NCI-H524 treated with DMSO at 0.1 percent for 48 hours (cell line): Measurements from ENCODE around the gene ERF.

Source experiments
- DNase-seq: peaks from one replicate; lab custom pipeline; 2025; lab: John Stamatoyannopoulos, UW

Gene ERF

DNA sequence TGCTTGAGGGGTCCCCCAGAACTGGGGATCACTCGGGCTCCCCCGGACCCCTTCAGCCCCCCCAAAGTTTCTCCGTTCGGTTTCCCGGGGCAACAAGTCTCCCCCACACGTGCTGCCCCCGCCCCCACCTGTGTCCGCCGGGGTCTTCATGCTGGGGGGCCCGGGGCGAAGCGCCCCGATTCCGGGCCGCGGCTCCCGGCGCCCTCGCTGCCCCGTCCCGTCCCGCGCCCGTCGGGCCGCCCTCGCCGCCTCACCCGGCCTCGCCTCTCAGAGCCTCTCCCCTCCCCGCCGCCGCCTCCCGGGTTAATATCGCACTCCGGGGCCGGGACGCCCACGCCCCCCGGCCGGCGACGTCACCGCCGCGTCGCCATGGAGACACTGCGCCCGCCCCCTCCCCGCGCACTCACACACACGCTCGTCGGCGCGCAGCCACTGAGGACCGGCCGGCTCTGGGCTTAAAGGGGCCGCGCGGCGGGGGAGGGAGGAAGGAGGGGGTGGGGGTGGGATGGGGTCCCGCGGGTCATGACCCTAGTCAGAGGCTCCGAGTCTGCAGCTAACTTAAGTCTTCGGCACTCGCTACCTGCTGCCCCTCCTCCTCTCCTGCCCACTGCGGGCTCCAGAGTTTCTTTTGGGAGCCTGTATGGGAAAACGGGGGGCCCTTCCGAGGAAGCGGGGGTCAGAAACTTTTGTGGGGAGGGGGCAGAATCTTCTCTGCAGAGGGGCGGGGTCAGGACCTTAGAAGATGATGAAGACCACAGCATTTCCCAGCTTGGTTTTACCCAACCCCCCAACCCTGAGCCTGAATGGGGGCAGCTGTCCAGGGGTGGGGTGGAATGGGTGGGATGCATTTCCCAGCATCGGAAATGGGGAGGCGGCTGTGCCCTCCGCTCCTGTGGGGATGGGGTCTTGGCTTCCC, at the start of gene ERF:
ERF (minus strand) TSS at position 279 of the 916 bp plus-strand sequence; CDS start at position 150, 129 bp downstream.
- no peak for DNase-seq

DNA sequence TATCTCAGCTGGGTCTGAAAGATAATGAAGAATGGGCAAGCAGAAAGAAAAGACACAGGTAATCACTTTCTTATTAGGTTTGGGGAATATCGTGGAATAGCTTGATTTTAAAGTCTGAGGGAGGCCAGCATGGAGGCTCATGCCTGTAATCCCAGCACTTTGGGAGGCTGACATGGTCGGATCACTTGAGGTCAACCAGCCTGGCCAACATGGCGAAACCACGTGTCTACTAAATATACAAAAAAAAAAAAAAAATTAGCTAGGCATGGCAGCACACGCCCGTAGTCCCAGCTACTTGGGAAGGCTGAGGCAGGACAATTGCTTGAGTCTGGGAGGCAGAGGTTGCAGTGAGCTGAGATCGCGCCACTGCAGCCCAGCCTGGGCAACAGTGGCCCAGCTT, 48.9 kb upstream of the ERF start:
- DNase-seq, result no peak

DNA sequence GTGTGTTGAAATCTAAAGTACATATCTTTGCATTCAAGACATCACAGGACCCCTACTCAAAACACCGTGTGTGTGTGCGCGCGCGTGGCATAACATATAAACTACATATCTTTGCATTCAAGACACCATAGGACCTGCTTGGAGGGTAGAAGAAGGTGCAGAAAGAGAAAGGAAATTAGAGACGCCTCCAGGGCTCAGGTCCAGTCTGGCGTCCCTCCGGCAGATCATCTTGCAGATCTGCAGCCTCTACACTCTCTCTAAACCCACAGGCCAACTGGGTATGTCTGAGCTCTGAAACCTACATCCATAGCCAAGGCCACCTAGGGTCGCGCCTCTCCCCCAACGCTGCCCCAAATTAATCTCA, 48.2 kb upstream of the ERF start:
- no peak for DNase-seq

DNA sequence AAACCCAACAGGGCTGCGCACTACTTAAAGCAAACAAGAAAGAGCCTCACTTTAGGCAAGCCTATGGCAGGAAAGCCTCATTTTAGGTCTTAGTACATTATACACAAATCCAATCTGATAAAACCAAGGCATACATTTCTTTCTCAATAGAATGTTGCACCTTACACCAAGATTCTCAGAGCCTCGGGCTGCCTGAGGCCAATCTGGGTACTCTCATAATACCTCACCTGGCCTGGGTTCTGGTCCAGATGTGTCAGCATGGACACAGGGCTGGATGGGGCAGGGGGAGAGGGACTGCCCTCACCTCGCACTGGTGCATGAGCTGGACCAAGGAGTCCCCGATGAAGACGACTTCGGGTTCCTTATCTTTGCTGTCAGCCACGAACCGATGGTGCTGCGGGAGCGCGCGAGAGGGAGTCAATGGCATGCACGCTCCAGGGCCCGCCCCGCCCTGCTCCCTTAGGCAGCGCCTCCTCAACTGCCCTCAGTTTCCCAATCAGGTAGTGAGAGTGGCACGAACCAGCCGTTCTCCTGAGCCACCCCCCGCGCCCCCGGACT, 46.8 kb upstream of the ERF start, which contains the start of gene PRR19:
PRR19 (plus strand) TSS at position 487 of the 558 bp plus-strand sequence. CDS start 7,453 bp downstream, outside the sequence.
- no peak for DNase-seq

DNA sequence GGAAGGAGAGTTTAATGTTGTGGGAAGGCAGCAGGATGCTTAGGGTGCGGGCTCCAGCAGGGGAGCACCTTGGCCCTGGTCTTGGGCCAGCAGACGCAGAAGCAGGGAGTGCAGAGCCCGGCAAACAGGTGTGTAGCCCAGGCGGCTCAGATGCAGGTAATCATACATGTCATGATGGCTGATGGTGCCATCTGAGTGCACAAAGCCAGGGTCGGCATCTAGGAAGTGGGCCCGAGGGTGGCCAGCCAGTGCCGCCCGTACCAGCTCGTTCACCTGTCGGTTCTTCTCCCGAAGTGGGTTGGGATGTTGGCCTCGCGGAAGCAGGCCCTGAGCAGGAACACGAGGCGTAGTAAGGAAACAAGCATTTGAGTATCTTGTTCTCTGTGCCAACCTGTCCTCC, 42.1 kb upstream of the ERF start:
- no peak for DNase-seq

DNA sequence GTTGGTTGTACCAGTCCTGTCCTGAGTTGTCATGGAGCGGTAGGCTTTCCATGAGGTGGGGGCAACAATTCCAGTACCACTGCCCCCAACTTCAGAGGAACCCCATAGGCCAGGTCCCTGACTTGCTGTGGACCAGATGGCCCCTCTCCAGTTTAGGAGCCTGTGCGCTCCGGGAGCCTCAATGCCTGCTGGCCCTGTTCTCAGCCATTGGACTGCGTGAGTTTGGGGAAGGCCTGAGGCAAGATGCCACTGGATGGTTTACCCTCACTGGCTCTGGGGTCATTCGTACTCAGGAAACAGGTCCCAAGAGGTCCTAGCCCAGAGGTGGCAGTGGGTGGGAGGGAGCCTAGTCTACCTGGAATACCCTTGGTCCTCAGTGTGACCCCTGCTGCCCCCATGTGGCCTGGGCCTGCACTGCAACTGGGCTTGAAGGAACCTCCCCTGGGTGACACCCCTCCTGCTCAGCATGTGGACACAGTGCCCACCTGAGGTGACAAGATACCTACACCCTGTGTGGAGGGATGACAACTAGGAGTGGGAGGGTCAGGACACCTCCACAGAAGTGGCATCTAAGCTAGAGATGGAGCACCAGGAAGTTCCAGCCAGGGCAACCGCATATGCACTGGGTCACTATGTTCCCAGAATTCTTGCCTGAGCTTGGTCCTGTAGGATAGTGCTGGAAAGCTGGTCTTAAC, 41.0 kb upstream of the ERF start:
- DNase-seq, result no peak

DNA sequence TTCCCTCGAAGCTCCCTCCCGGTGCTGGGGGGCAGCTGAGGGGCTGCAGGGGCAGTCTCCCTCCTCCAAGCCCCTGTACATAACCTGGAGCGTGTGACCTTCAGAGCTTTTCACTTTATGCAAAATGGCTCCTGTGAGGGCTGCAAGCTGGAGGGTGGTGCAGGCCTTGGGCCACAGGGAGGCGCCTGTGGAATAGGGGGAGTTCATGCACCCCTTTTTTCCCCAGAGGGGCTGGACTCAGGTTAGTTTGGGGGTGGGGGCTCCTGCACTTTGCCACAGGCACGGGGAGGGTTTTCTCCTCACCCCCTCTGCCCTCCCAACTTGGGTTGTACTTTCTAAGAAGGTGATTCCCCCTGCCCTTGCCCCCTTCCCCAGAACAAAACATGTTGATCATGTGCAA, 40.4 kb upstream of the ERF start:
- no peak for DNase-seq

DNA sequence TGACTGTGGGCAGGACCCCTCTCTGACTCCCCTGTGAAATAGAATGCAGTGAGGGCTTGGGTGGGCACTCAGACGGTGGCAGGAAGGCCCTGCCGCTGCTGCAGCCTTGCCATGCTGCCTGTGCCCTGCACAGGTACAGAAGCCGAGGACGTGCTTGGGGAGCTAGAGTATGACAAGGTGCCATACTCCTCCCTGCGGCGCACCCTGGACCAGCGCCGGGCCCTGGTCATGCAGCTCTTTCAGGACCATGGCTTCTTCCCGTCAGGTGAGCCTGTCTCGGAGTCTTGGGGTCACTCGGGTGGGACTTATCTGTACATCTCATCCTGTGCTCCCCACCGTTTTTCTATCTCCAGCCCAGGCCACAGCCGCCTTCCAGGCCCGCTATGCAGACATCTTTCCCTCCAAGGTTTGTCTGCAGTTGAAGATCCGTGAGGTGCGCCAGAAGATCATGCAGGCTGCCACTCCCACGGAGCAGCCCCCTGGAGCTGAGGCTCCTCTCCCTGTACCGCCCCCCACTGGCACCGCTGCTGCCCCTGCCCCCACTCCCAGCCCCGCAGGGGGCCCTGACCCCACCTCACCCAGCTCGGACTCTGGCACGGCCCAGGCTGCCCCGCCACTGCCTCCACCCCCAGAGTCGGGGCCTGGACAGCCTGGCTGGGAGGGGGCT, 39.7 kb upstream of the ERF start:
- DNase-seq, result no peak

DNA sequence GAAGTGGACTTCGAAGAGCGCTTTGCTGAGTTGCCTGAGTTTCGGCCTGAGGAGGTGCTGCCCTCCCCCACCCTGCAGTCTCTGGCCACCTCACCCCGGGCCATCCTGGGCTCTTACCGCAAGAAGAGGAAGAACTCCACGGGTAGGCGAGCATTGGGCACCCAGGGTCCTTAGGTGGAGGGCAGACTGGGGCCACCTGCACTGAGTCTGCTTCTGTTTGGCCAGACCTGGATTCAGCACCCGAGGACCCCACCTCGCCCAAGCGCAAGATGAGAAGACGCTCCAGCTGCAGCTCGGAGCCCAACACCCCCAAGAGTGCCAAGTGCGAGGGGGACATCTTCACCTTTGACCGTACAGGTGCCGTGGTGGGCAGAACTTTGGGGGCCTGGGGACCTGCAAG, 39.0 kb upstream of the ERF start:
- DNase-seq, result no peak

DNA sequence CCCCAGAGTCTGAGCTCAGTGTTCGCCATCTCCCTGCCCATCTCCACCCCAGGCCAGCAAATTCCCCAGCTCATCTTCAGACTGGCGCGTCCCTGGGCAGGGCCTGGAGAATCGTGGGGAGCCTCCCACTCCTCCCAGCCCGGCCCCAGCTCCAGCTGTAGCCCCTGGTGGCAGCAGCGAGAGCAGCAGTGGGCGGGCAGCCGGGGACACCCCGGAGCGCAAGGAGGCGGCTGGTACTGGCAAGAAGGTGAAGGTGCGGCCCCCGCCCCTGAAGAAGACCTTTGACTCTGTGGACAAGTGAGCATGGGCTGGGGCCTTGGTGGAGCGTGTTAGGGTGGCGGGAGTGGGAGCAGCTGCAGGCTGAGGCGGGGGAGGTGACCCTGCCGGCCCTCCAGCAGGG, 38.6 kb upstream of the ERF start:
- no peak for DNase-seq

DNA sequence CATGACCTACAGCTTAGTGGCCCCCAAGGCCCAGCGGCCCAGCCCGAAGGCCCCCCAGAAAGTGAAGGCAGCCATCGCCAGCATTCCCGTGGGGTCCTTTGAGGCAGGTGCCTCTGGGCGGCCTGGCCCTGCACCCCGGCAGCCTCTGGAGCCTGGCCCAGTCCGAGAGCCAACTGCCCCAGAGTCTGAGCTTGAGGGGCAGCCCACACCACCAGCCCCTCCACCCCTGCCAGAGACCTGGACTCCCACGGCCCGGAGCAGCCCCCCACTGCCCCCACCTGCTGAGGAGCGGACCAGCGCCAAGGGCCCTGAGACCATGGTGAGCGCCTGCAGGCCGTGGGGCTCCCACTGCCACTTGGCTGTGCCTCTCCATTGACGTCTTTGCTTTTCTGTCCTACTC, 38.0 kb upstream of the ERF start:
- no peak for DNase-seq

DNA sequence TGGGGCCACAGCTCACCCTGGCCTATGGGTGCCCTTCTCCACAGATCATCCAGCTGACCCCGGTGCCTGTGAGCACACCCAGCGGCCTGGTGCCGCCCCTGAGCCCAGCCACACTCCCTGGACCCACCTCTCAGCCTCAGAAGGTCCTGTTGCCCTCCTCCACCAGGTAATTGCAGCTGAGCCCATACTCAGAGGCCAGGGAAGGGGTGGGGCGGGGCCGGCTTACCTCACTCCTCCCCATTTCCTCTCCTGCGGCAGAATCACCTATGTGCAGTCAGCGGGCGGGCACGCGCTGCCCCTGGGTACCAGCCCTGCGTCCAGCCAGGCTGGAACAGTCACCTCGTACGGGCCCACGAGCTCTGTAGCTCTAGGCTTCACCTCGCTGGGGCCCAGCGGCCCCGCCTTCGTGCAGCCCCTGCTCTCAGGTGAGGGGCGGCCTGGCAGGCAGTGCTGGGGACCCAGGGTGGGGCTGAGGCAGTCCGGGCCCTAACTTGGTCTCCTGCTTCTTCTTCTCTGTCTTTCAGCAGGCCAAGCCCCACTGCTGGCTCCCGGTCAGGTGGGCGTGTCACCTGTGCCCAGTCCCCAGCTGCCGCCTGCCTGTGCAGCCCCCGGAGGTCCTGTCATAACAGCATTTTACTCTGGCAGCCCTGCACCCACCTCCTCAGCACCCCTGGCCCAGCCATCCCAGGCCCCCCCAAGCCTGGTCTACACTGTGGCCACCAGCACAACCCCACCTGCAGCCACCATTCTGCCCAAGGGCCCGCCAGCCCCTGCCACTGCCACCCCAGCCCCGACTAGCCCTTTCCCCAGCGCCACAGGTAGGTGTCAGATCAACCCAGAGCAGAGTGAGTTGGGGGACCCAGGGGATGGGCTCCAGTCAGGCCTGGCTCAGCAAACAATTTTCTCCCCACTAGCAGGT, 37.4 kb upstream of the ERF start:
- DNase-seq, result no peak

DNA sequence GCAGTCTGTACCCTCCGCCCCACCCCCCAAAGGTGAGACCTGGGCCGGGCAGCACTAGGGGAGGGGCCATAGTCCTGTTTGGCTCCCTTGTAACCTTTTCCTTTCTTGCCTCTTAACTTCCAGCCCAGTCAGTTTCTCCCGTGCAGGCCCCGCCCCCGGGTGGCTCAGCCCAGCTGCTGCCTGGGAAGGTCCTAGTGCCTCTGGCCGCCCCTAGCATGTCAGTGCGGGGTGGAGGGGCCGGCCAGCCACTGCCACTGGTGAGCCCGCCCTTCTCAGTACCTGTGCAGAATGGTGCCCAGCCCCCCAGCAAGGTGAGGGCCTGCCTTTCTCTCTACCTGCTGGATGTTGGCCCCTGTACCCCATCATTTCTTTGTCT, 36.5 kb upstream of the ERF start:
- no peak for DNase-seq

DNA sequence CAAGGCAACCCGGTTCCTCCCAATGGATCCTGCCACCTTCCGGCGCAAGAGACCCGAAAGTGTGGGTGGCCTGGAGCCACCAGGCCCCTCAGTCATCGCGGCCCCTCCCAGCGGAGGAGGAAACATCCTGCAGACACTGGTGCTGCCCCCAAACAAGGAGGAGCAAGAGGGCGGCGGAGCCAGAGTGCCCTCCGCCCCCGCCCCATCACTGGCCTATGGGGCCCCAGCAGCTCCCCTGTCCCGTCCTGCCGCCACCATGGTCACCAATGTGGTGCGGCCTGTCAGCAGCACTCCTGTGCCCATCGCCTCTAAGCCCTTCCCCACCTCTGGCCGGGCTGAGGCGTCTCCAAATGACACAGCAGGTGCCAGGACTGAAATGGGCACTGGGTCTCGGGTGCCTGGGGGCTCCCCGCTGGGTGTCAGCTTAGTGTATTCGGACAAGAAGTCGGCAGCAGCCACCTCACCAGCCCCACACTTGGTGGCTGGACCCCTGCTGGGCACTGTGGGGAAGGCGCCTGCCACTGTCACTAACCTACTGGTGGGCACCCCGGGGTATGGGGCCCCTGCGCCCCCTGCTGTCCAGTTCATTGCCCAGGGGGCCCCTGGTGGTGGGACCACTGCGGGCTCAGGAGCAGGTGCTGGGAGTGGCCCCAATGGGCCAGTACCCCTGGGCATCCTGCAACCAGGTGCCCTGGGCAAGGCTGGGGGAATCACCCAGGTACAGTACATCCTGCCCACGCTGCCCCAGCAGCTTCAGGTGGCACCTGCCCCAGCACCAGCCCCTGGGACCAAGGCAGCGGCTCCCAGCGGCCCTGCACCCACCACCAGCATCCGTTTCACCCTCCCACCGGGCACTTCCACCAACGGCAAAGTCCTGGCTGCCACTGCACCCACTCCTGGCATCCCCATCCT, 35.9 kb upstream of the ERF start:
- no peak for DNase-seq

DNA sequence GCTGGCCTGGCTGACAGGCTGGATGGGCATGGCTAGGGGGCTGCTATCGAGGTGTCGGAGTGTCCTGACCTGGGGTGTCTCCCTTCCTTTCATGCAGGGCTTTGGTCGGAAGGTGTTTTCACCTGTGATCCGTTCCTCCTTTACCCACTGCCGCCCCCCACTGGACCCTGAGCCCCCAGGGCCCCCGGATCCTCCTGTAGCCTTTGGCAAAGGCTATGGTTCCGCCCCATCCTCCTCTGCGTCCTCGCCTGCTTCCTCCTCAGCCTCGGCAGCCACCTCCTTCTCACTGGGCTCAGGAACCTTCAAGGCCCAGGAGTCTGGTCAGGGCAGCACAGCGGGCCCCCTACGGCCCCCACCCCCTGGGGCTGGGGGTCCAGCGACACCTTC, 35.2 kb upstream of the ERF start:
- no peak for DNase-seq

DNA sequence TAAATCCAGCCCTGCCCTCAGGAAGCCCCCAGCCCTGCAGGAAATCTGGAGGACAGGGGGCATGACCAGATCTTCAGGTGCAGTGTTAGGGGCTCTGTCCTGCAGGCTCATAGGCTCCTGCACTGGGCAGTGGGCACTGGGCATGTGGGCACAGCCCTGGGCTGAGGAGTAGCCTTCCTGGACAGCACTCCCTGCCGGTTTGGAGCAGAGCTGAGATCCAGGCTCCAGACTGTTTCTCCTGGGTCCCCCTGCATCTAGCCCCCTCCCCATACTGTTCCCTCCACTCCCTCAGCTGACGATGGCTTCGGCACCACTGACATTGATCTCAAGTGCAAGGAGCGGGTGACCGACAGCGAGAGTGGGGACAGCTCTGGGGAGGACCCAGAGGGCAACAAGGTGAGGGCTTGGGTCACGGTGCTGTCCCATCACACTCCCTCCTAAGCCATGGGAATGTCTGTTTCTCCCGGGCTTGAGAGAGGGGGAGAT, 34.7 kb upstream of the ERF start:
- DNase-seq, result no peak

DNA sequence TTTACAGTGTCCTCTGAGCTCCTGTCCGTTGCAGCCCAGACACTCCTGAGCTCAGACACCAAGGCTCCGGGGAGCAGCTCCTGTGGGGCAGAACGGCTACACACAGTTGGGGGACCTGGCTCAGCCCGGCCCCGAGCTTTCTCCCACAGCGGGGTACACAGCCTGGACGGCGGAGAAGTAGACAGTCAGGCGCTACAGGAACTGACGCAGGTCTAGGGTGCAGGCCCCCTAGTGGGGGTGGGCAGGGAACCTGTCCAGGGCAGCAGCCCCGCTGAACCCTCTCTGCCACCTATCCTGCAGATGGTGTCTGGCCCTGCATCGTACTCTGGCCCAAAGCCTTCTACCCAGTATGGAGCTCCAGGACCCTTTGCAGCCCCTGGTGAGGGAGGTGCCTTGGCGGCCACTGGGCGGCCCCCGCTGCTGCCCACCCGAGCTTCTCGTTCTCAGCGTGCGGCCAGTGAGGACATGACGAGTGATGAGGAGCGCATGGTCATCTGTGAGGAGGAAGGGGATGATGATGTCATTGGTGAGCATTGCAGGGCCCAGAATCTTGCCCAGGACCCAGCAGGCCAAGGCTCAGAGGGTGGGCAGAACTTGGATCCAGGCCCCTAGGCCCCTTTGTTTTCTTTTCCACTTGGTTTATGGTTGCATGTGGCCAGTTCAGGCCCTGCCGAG, 34.1 kb upstream of the ERF start:
- no peak for DNase-seq

DNA sequence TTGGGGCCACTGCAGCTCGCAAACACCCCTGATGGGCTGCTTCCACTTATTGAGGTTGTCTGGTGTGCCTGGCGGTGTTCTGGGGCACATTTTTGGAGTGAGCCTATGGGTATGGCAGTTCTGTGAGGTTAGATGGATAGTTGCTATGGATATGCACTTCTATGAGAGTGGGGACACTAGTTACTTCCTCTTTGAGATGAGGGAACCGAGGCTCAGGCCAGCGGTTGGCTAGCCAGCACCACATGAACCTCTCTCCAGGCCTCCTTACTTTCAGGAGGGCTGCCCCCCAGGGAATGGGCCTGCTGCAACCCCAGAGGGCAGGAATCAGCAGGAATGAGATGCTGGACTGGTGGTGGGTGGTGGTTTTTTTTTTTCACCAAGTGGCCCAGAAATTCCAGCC, 33.5 kb upstream of the ERF start:
- no peak for DNase-seq

DNA sequence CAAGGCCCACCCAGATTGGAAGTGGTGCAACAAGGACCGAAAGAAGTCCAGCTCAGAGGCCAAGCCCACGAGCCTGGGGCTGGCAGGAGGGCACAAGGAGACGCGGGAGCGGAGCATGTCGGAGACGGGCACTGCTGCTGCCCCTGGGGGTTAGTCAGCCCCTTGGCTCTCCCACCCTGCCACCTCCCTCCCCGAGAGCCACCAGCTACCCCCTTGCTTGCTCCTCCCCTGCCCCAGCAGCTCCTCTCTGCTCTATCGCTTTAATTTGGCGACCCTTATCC, 32.8 kb upstream of the ERF start:
- no peak for DNase-seq
